Activated CD8-positive, alpha-beta T cell treated with anti-CD3 and anti-CD28 coated beads for 36 hours (primary cell): Measurements from ENCODE around the gene ATRN. TPM values are rescaled to one million over a fixed set of nuclear protein-coding genes. Genes with fewer than 3 reads are reported as not detected.

Experiments
- ATAC-seq: fragments of 200-7000 bp; cut with Tn5 transposase; one replicate; pipeline ENCODE4 v1.10.0; 2021; ENCODE audit warnings: mild to moderate bottlenecking, moderate library complexity
- CTCF ChIA-PET: fragments of 350-600 bp; sonication (Branson Sonifier 250); formaldehyde crosslinking; loops from one replicate; lab custom pipeline; 2021; ENCODE audit warnings: antibody characterized with exemption; lab: Charles Lee
- POLR2A ChIA-PET: fragments of 350-600 bp; sonication (Branson Sonifier 250); formaldehyde crosslinking; loops from one replicate; lab custom pipeline; 2021; ENCODE audit warnings: antibody characterized with exemption; lab: Charles Lee
- DNase-seq: peaks from one replicate; pipeline ENCODE4 v3.0.0-alpha.2; 2020
- H3K27ac Mint-ChIP-seq: one replicate; pipeline ENCODE4 v1.8.0; 2021; ENCODE audit warnings: mild to moderate bottlenecking, mixed read lengths
- H3K27me3 Mint-ChIP-seq: one replicate; pipeline ENCODE4 v1.8.0; 2021; ENCODE audit warnings: mixed read lengths
- H3K36me3 Mint-ChIP-seq: one replicate; pipeline ENCODE4 v1.8.0; 2021; ENCODE audit warnings: low read depth, mixed read lengths
- H3K4me1 Mint-ChIP-seq: one replicate; pipeline ENCODE4 v1.8.0; 2021; ENCODE audit warnings: low read depth, mixed read lengths
- H3K4me3 Mint-ChIP-seq: one replicate; pipeline ENCODE4 v1.8.0; 2021; ENCODE audit warnings: mild to moderate bottlenecking, moderate library complexity, mixed read lengths
- H3K9me3 Mint-ChIP-seq: one replicate; pipeline ENCODE4 v1.8.0; 2021; ENCODE audit warnings: mixed read lengths
- intact Hi-C: fragments of 100-400 bp; cut with micrococcal nuclease; formaldehyde crosslinking; loops from one replicate; pipeline ENCODE4 v1.10.0; 2022
- total RNA-seq, 2 experiments: library from RNA; stranded (reverse); gene quantifications; one replicate each; pipeline ENCODE4 v1.2.3, GENCODE V29; 2021
- TF ChIP-seq, protein P1 (sequence below): fragments of 200-600 bp; IDR thresholded peaks from one replicate; pipeline ENCODE4 v1.8.0; 2022; ENCODE audit warnings: antibody characterized with exemption, mild to moderate bottlenecking

The ATRN gene
- total RNA-seq, 2 experiments from 2014 or later: 8.2 to 8.6 TPM

DNA sequence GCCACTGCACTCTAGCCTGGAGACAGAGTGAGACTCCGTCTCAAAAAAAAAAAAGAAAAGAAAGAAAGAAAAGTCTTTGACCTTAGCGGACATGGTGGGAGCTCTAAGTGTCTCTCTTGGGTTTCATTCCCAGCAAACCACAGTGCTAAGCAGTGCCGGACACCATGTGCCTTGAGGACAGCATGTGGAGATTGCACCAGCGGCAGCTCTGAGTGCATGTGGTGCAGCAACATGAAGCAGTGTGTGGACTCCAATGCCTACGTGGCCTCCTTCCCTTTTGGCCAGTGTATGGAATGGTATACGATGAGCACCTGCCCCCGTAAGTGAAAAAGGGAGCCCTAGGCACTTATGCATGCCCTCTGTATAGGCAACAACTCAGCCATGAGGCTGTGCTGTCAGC, 112.9 kb downstream of the ATRN start:
- Mint-ChIP-seq H3K36me3 (peaks cover 43% of the 10 kb centered on the region), H3K4me3 (no peak overlapping the region), H3K27me3 (no peaks in the 10 kb centered on the region), H3K27ac (no peak overlapping the region), H3K9me3 (no peaks in the 10 kb centered on the region), H3K4me1 (no peaks in the 10 kb centered on the region)
- intact Hi-C loops: no loop called here
- CTCF ChIA-PET: no interaction called here
- TF ChIP-seq, protein P1, sequence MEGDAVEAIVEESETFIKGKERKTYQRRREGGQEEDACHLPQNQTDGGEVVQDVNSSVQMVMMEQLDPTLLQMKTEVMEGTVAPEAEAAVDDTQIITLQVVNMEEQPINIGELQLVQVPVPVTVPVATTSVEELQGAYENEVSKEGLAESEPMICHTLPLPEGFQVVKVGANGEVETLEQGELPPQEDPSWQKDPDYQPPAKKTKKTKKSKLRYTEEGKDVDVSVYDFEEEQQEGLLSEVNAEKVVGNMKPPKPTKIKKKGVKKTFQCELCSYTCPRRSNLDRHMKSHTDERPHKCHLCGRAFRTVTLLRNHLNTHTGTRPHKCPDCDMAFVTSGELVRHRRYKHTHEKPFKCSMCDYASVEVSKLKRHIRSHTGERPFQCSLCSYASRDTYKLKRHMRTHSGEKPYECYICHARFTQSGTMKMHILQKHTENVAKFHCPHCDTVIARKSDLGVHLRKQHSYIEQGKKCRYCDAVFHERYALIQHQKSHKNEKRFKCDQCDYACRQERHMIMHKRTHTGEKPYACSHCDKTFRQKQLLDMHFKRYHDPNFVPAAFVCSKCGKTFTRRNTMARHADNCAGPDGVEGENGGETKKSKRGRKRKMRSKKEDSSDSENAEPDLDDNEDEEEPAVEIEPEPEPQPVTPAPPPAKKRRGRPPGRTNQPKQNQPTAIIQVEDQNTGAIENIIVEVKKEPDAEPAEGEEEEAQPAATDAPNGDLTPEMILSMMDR: no peak
- no peak for ATAC-seq
- POLR2A ChIA-PET: no interaction called here
- DNase-seq: no peak

DNA sequence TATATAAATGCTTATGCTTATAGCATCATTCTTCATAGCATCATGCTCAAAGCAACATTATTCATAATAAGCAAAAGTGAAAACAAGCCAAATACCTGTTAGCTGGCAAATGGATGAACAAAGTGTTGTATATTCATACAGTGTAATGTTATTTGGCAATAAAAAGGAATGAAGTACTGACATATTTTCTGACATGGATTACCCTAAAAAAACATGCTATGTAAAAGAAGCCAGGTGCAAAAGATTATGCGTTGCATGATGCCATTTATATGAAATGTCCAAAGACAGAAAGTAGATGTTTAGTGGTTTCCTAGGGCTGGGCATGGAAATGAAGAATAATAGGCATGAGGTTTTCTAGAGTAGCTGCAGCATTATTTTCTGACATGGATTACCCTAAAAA, 115.3 kb downstream of the ATRN start:
- no peaks in the 10 kb centered on the region for H3K9me3 Mint-ChIP-seq
- H3K27ac Mint-ChIP-seq: no peak overlapping the region
- ChIA-PET CTCF (no interaction called here), POLR2A (no interaction called here)
- intact Hi-C loops: no loop called here
- TF ChIP-seq, protein P1: no peak
- H3K4me1 Mint-ChIP-seq: no peaks in the 10 kb centered on the region
- H3K4me3 Mint-ChIP-seq: no peak overlapping the region
- H3K36me3 Mint-ChIP-seq: peaks cover 43% of the 10 kb centered on the region
- H3K27me3 Mint-ChIP-seq: no peaks in the 10 kb centered on the region
- ATAC-seq: no peak
- DNase-seq: no peak

DNA sequence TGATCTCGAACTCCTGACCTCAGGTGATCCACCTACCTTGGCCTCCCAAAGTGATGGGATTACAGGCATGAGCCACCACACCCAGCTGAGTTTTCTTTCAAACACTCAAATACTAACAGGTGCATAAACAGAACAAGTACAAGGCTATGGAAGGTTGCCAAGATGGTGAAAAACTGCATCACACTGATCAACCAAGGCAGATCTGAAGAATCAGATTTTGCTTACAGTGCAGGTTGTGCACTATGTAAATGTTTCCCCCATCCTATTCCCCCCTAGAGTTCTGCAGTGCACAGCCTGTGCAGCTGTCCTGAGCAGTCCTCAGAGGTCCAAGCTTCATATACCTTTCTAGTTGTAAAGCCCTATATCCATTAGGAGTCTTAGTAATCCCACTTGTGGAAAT, 119.3 kb downstream of the ATRN start:
- CTCF ChIA-PET: no interaction called here
- H3K36me3 Mint-ChIP-seq: peaks cover 25% of the 10 kb centered on the region

DNA sequence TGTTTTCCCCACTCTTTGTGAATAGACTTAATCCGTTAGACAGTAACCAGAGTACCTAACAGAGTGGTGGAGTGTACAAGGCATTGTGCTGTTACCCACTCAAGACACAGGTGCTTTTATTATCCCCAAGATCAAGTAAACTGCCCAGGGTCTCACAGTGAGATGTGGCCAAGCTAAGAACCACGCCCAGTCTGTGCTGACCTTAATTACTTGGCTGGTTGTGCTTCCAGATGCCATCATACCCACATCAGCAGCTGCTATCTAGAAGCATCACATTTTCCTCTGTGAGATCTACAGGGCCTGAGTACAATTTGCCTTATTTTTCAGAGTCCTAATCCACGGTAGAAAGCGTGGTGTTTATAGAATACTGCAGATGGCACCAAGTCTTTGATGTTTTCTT, 122.1 kb downstream of the ATRN start:
- TF ChIP-seq, protein P1: no peak
- DNase-seq (no peak), ATAC-seq (no peak)
- intact Hi-C loops: no loop called here
- H3K4me3 Mint-ChIP-seq: no peak overlapping the region
- CTCF ChIA-PET: no interaction called here
- no peaks in the 10 kb centered on the region for H3K27me3 Mint-ChIP-seq
- POLR2A ChIA-PET: no interaction called here
- peaks cover 15% of the 10 kb centered on the region for H3K36me3 Mint-ChIP-seq
- no peak overlapping the region for H3K27ac Mint-ChIP-seq
- peaks cover 5% of the 10 kb centered on the region for H3K4me1 Mint-ChIP-seq
- no peaks in the 10 kb centered on the region for H3K9me3 Mint-ChIP-seq

More for the DNA sequence above, 119.3 kb downstream of the ATRN start:
- Mint-ChIP-seq H3K27me3 (no peaks in the 10 kb centered on the region), H3K4me1 (no peaks in the 10 kb centered on the region), H3K9me3 (no peaks in the 10 kb centered on the region), H3K4me3 (no peak overlapping the region), H3K27ac (no peak overlapping the region)
- POLR2A ChIA-PET: no interaction called here
- ATAC-seq (no peak), DNase-seq (no peak)
- TF ChIP-seq, protein P1: no peak
- intact Hi-C loops: no loop called here

DNA sequence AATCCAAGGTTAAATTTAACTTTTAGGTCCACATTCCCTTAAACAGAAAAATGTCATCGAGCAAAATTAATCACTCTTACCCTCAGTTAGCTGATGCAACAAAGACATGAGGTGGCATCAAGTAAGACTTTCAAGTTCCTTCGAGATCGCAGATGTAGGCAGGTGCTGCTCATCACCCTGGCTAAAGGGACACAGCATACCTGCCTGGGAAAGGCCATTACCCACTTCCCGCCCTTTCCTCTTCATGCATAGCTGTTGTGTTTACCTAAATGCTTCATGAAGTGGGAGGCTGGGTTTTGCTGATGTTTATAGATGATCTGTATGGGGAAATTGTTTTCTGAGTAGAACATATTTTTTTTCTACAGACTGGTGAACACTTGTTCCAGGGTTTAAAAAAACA, 124.7 kb downstream of the ATRN start:
- ATAC-seq (no peak), DNase-seq (no peak)
- Mint-ChIP-seq H3K9me3 (no peaks in the 10 kb centered on the region), H3K36me3 (peaks cover 24% of the 10 kb centered on the region), H3K4me1 (peaks cover 5% of the 10 kb centered on the region), H3K27me3 (no peaks in the 10 kb centered on the region), H3K27ac (peak overlapping the region; percentile 62), H3K4me3 (no peak overlapping the region)
- POLR2A ChIA-PET: no interaction called here
- TF ChIP-seq, protein P1: no peak
- intact Hi-C loops: no loop called here
- CTCF ChIA-PET: no interaction called here
